ENCODE results near the gene CRHR2.

The CRHR2 gene

DNA sequence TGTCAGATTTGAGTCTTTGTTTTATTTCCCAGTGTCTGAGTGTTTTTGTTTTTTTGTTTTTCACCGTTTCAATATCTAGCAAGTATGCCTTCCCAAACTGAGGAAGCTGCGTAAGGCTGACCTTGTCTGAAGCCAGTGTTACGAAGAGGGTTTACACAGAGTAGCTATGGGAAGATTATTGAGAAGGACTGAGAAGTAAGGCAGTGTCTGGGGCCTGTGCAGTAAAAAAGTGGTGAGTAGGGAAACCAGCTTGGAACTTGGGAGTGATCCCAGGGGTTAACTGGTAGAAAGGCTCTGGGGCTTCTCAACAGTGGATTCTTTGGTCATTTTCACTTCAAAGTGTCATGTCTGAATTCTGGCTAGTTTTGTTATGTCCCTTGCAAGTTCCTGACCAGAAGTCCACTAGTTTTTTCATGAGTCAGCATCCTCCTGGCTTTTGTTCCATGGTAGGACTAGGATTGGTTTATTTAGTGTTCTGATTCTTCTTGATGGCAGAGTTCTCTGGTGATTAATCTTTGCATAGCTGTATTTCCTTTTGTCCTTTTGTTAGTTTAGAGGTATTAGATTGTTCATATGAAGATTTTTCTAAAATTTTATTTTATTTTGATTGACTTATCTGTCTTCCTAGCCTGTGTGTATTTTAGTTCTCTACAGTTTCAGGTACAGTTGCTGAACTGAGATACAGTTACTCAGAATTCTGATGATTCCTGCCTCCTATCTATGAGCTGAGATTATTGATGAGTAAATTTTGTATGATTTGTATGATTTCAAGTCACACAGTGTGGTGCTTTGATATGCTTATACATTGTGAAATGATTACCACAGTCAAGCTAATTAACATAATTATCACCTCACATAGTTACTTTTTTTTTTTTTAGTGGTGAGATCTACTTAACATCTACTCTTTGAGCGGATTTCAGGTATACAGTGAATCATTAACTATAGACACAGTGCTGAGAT is 68.6 kb downstream of the CRHR2 start:
- no peak for DNase-seq

DNA sequence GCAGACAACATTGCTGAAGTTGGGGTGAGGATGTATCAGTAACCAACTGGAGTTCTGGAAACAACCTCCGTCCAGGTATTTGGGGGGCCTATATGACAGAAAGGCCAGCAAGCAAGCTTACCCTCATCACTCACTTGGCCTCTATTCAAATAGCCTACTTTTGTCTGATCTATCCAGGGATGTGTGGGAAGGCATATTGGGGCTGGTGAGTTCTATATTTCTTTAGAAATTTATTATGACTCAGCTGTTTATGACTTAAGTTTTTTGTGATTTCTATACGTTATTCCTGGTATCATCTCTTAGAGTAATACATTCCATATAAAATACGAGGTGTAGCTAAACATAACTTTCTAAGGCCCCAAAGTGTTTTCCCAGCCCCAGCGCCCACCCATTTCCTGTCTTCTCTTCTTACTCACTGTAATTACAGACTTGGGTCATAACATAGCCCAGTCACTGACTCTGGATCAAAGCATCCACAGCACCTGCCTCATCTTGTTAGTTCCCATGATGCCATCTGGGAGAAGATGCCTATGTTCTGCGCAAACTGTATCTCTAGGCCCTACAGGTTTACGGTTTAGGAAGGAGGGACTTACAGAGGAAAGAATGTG is 69.5 kb downstream of the CRHR2 start:
- no peak for DNase-seq

DNA sequence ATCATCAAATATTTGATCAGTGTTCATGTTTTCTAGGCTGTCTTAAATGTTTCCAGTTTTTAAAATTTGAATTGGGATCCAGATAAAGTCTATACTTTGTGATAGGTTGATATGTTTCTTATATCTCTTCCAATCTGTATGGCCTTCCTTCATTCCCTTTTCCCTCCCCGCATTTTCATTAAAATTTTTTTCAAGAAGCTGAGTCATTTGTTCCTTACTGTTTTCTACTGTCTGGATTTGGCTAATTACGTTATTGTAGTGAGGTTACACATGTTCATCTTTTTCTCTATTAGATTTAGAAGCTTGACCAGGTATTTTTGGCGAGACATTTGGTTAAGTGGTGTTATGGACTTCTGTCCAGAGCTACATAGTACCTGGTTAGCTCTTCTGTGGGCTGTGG is 76.4 kb downstream of the CRHR2 start:
- DNase-seq: no peak

DNA sequence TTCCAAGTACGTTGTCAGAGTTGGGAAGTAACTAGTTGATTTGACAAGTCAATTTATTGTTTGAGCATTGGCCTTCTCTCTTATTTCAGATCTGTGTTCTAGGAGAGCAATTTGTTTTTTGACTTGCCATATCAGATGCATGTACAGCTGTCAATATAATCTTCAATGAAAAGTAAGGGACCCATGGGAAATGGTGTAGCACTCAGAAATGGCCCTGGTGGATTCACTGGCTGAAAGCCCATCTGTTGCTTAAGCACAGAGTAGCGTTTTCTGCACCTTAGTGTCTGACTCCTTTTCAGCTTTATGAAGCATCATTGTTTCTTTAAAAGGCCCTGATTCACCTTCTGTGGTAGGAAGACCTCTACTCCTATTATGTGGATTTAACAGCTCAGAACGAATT is 77.4 kb downstream of the CRHR2 start:
- no peak for DNase-seq
